GM19351 (cell line): ENCODE results near the gene KBTBD3.
"Not testable (repeated sequence)": the region's sequence is repeated elsewhere in the genome, so short reads cannot be mapped to it uniquely, and the experiment has no call there.

Experiments used
- ATAC-seq: cut with Tn5 transposase; IDR thresholded peaks from one replicate; pipeline ENCODE4 v1.9.1; 2021; ENCODE audit warnings: mild to moderate bottlenecking, moderate library complexity; ENCODE audit not compliant: unreplicated experiment

The KBTBD3 gene

GRCh38 chr11:106012744-106013143 lies 64.4 kb downstream of the KBTBD3 start:
- ATAC-seq = no peak

- ATAC-seq = no peak
Measured at GRCh38 chr11:106011481-106011880, 65.7 kb downstream of the KBTBD3 start.

GRCh38 chr11:106003094-106003493 lies 74.1 kb downstream of the KBTBD3 start:
- ATAC-seq = not testable (repeated sequence)

- ATAC-seq = peak; percentile 45
Measured at GRCh38 chr11:106001304-106002012, 75.7 kb downstream of the KBTBD3 start.
